ENCODE results near the gene YY1. TPM values are rescaled to one million over a fixed set of nuclear protein-coding genes. Genes with fewer than 3 reads are reported as not detected.
A peak's percentile ranks its signal among the peaks of the same experiment; 100 is the strongest.
"Not testable (repeated sequence)": the region's sequence is repeated elsewhere in the genome, so short reads cannot be mapped to it uniquely, and the experiment has no call there.

YY1 gene
- total RNA-seq, 8 experiments from 2014 or later: 23.4 to 58.3 (median 30.4) TPM

GRCh38 chr14:100292776-100293461 is 54.0 kb downstream of the YY1 start:
- H3K4me3 ChIP-seq: no peak overlapping the region
- H3K27ac ChIP-seq: no peak overlapping the region
- WGBS, 10 experiments: 80 to 100% (median 98%) methylated on average over 1 to 11 of the region's 42 CpGs; no CpG with 5 or more reads in 2 of the 10 experiments
- H3K4me1 ChIP-seq (replicated peaks in 1 of 2): peaks cover 9 to 11% of the 10 kb centered on the region in 2 donors
- peak in 4 of 8 experiments; percentile 6 to 11 (median 8) for ATAC-seq (replicated peaks in 6 of 8)
- in situ Hi-C loops (cut with MboI; ENCODE audit: low pct_unique_long_range_greater_than_20kb in 2 of 9, low sequenced_read_pairs in 9 of 9, unreplicated experiment in 9 of 9): no loop called here

DNA sequence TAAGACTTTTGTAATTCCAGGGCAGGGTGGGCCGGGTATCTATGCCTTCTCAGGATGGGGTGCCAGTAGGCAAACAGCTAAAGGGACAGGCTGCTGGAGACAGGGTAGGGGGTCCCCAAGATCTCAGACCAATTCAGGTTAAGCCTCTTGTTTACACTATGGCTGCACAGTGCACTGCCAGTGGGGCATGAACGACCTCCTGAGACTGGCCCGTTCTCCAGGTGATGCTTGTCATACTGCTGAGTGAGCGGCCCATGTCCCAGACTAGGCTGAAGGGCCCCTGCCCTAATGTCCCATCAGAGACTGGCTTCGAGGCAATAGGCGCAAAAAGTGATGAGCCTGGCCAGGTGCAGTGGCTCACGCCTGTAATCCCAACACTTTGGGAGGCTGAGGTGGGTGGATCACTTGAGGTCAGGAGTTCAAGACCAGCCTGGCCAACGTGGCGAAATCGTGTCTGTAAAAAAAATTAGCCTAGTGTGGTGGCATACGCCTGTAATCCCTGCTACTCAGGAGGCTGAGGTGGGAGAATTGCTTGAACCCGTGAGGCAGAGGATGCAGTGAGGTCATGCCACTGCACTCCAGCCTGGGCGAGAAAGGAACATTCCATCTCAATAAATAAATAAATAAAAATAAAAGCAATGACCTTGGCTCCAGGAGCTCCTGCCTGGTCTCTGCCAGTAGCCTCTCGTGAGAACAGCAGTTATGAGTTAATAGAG is 54.7 kb downstream of the YY1 start:
- WGBS, 10 experiments: 60 to 96% (median 86%) methylated on average over 1 to 8 of the region's 14 CpGs
- no peak for ATAC-seq (replicated peaks in 6 of 8)
- Histone ChIP-seq H3K4me3 (no peak overlapping the region), H3K27ac (no peak overlapping the region), H3K4me1 (replicated peaks in 1 of 2) (peaks cover 5 to 11% of the 10 kb centered on the region in 2 donors)
- in situ Hi-C loops (cut with MboI; ENCODE audit: low pct_unique_long_range_greater_than_20kb in 2 of 9, low sequenced_read_pairs in 9 of 9, unreplicated experiment in 9 of 9): no loop called here

DNA sequence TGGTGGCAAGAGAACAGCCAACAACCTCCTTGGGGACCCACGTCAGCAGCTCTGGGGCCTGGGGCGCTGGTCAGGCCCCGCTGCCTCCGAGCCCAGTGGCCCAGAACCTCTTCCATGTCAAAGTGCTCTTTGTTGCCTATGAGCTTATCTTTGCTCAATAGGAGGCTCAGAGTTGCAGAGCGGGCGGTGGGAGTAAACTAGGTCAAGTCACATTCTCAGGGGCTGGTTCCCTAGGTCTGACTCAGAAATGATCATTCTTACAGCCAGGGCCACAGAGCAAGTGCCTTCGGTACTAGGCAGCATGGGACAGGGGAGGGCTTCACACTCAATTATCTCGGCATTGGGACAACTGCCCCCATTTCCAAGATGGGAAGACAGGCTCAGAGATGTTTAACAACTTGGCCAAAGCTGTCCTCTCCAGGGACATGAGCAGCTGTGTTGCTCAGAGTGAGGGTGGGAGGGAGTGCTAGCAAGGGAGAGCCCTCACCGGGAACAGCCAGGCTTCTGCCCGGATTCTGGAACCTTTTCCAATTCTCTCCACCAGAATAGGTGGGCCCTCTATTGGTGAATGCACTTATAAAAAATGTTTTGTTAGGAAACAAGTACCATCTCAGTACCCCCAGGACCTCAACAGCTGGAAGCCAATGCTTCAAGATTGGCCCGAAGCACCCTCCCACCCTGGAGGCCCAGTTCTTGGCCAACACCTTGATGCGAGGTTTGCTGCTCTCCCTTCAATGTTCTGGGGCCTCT is 55.4 kb downstream of the YY1 start:
- H3K27ac ChIP-seq: no peak overlapping the region
- in situ Hi-C loops (cut with MboI; ENCODE audit: low pct_unique_long_range_greater_than_20kb in 2 of 9, low sequenced_read_pairs in 9 of 9, unreplicated experiment in 9 of 9): no loop called here
- no peak for ATAC-seq (replicated peaks in 6 of 8)
- H3K4me3 ChIP-seq: no peak overlapping the region
- peaks cover 5 to 11% of the 10 kb centered on the region in 2 donors for H3K4me1 ChIP-seq (replicated peaks in 1 of 2)
- WGBS, 10 experiments: 50 to 100% (median 90%) methylated on average over 1 to 5 of the region's 12 CpGs; no CpG with 5 or more reads in 3 of the 10 experiments

GRCh38 chr14:100294963-100295330 is 56.0 kb downstream of the YY1 start:
- 100% methylated on average over 1 of the region's 2 CpGs; no CpG with 5 or more reads in 8 of the 10 experiments for WGBS, 10 experiments

DNA sequence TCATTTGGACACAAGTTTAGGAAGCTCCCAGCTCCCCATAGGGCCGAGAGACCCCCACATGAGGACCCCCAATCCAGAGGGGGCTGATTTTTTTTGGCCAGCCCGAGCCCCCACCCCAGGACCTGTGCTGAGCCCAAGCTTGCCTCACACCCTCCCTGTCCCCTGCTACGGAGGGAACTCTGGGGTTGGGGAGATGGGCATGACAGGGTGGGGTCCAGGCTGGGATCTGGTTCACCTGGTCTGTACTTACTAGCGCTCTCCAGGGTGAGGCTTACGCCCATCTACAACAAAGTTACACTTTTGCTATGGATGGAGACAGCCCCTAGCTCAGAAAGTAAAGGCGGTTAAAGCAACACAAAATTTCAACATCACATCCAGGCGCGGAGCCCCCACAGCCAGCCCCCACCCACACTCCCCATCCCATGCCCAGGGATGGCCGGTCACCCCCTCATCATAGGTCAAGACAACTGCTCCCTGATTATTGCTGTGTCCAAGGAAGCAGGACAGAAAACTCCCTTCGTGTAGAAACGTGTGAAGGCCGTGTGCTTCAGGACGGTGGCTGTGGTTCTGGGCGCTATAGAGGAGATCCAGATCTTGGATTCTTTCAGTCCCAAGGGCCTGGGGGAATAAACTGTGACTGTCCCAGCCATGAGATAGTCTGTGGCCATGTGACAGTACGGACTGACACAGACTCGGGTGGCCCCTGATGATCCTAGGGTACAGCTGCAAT is 56.6 kb downstream of the YY1 start:
- no peak for ATAC-seq (replicated peaks in 6 of 8)
- 90 to 100% methylated on average over 1 to 2 of the region's 16 CpGs; no CpG with 5 or more reads in 8 of the 10 experiments for WGBS, 10 experiments
- H3K4me1 ChIP-seq (replicated peaks in 1 of 2): peaks cover 0 to 2% of the 10 kb centered on the region in 2 donors
- no peak overlapping the region for H3K27ac ChIP-seq
- no peak overlapping the region for H3K4me3 ChIP-seq
- in situ Hi-C loops (cut with MboI; ENCODE audit: low pct_unique_long_range_greater_than_20kb in 2 of 9, low sequenced_read_pairs in 9 of 9, unreplicated experiment in 9 of 9): no loop called here

More at GRCh38 chr14:100294963-100295330, 56.0 kb downstream of the YY1 start:
- H3K4me1 ChIP-seq (replicated peaks in 1 of 2): peaks cover 3 to 7% of the 10 kb centered on the region in 2 donors
- no peak overlapping the region for H3K27ac ChIP-seq
- no peak for ATAC-seq (replicated peaks in 6 of 8)
- no peak overlapping the region for H3K4me3 ChIP-seq
- in situ Hi-C loops (cut with MboI; ENCODE audit: low pct_unique_long_range_greater_than_20kb in 2 of 9, low sequenced_read_pairs in 9 of 9, unreplicated experiment in 9 of 9): no loop called here

DNA sequence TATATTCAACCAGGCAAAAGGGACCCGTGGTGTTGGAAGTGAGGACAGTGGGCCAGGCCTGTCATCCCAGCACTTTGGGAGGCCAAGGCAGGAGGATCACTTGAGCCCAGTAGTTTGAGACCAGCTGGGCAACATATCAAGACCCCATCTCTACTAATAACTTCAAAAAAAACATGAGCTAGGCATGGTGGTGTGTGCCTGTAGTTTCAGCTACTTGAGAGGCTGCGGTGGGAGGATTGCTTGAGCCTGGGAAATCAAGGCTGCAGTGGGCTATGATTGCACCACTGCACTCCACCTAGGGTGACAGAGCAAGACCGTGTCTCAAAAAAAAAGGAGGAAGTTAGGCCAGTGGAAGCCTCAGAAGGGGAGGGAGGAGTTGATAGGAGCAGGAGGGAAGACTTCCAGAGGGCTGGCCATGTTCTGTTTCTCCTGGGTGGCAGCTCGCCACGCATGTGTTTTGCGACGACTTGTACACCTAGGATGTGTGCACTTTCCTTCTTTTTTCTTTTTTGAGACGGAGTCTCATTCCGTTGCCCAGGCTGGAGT is 57.2 kb downstream of the YY1 start:
- WGBS, 10 experiments: 80 to 100% (median 100%) methylated on average over 1 to 8 of the region's 9 CpGs; no CpG with 5 or more reads in 5 of the 10 experiments
- H3K4me1 ChIP-seq (replicated peaks in 1 of 2): no peaks in the 10 kb centered on the region
- no peak overlapping the region for H3K27ac ChIP-seq
- no peak for ATAC-seq (replicated peaks in 6 of 8)
- H3K4me3 ChIP-seq: no peak overlapping the region
- in situ Hi-C loops (cut with MboI; ENCODE audit: low pct_unique_long_range_greater_than_20kb in 2 of 9, low sequenced_read_pairs in 9 of 9, unreplicated experiment in 9 of 9): no loop called here

DNA sequence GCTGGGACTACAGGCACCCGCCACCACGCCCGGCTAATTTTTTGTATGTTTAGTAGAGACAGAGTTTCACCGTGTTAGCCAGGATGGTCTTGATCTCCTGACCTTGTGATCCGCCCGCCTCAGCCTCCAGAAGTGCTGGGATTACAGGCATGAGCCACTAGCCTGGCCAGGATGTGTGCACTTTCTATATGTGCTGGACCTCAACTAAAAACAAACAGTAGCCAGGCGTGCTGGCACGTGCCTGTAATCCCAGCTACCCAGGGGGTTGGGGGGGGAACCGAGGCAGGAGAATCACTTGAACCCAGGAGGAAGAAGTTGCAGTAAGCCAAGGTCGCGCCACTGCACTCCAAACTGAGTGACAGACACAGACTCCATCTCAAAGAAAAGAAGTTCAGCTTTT is 57.8 kb downstream of the YY1 start:
- ATAC-seq (replicated peaks in 6 of 8); H3K27ac ChIP-seq; in situ Hi-C loops (cut with MboI; ENCODE audit: low pct_unique_long_range_greater_than_20kb in 2 of 9, low sequenced_read_pairs in 9 of 9, unreplicated experiment in 9 of 9); H3K4me1 ChIP-seq (replicated peaks in 1 of 2); H3K4me3 ChIP-seq: not testable (repeated sequence)
- 100% methylated on average over 2 to 5 of the region's 11 CpGs; no CpG with 5 or more reads in 7 of the 10 experiments for WGBS, 10 experiments

- no peaks in the 10 kb centered on the region for H3K4me1 ChIP-seq (replicated peaks in 1 of 2)
- in situ Hi-C loops (cut with MboI; ENCODE audit: low pct_unique_long_range_greater_than_20kb in 2 of 9, low sequenced_read_pairs in 9 of 9, unreplicated experiment in 9 of 9): no loop called here
- WGBS, 10 experiments: 90 to 100% (median 91%) methylated on average over 1 to 22 of the region's 30 CpGs; no CpG with 5 or more reads in 5 of the 10 experiments
- H3K27ac ChIP-seq: no peak overlapping the region
- ATAC-seq (replicated peaks in 6 of 8): peak; percentile 26 to 97 (median 54)
- H3K4me3 ChIP-seq: no peak overlapping the region
These were observed 58.7 kb downstream of the YY1 start for GRCh38 chr14:100297320-100298300.

DNA sequence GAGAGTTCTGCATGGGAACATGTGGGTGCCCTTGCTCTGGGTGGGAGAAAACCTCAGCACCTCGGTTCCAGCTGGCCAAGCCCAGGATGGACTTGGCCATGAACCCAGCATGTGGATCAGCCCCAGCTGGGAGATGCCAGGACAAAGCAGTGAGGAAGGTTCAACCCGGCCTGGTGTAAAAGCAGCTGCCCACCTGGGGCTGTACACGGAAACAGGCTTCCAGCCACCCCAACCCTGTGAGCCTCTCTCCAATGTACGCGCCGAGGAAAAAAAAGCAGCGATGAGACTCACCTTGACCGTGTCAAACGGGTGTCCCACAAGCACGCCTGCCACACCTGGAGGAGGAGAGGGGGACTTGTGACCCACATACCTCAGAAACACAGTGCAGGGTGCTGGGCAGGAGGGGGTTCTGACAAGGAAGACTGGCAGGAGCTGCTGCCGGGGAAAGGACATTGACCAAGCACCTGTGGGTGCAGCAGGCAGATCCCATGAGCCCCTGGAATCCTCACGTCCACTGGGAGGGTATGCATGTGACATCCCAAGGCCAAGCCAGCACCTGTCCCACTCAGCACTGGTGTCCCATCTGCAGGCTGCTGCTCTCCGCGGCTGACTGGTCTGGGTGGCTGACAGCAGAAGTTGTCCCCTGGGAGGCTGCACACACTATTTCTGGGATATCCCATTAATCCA is 59.8 kb downstream of the YY1 start:
- Histone ChIP-seq H3K4me3 (no peak overlapping the region), H3K4me1 (replicated peaks in 1 of 2) (no peaks in the 10 kb centered on the region), H3K27ac (no peak overlapping the region)
- in situ Hi-C loops (cut with MboI; ENCODE audit: low pct_unique_long_range_greater_than_20kb in 2 of 9, low sequenced_read_pairs in 9 of 9, unreplicated experiment in 9 of 9): no loop called here
- no peak for ATAC-seq (replicated peaks in 6 of 8)
- WGBS, 10 experiments: 93 to 100% (median 98%) methylated on average over 1 to 4 of the region's 14 CpGs; no CpG with 5 or more reads in 4 of the 10 experiments

GRCh38 chr14:100299238-100299560 is 60.3 kb downstream of the YY1 start:
- ATAC-seq (replicated peaks in 6 of 8): no peak
- WGBS, 10 experiments: 20 to 100% (median 88%) methylated on average over 1 to 3 of the region's 6 CpGs; no CpG with 5 or more reads in 4 of the 10 experiments
- Histone ChIP-seq H3K4me3 (no peak overlapping the region), H3K4me1 (replicated peaks in 1 of 2) (peaks cover 3% of the 10 kb centered on the region in 2 donors), H3K27ac (no peak overlapping the region)
- in situ Hi-C loops (cut with MboI; ENCODE audit: low pct_unique_long_range_greater_than_20kb in 2 of 9, low sequenced_read_pairs in 9 of 9, unreplicated experiment in 9 of 9): no loop called here

- ATAC-seq (replicated peaks in 6 of 8): no peak
- Histone ChIP-seq H3K4me3 (no peak overlapping the region), H3K27ac (no peak overlapping the region), H3K4me1 (replicated peaks in 1 of 2) (peaks cover 11% of the 10 kb centered on the region in 2 donors)
- WGBS, 10 experiments: 8 to 100% (median 29%) methylated on average over 1 to 2 of the region's 2 CpGs; no CpG with 5 or more reads in 5 of the 10 experiments
- in situ Hi-C loops (cut with MboI; ENCODE audit: low pct_unique_long_range_greater_than_20kb in 2 of 9, low sequenced_read_pairs in 9 of 9, unreplicated experiment in 9 of 9): no loop called here
These were observed 63.7 kb downstream of the YY1 start for GRCh38 chr14:100302616-100303015.

All from motor neuron (in vitro differentiated cells).